Measurements from ENCODE around the gene HOXC5.

The HOXC5 gene

DNA sequence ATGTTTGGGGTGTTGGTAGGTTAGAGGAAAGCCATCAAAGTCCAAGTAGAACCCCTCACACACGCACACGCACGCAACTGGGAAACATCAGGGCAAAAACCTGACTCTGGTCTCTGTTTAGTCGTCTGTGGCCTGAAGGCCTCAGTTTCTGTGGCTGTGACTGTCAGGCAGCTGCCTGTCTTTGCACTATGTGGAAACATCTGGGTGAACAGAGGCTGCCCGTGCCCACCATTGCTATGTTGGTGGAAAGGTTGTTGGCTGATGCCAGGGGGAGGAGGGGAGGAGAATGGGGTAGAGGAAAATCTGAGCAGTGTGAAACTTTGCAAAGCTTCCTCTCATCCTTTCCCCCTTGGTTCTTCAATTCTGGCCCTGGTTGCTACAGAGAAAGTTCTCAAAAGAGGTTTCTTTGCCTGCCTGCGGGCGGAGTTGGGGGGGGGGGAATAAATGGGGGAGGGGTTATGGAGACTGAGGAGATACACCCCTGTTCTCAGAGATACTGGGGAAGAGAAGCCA lies 40.4 kb upstream of the HOXC5 start:
- peaks cover 42% of the 10 kb centered on the region for H3K27me3 ChIP-seq (ENCODE audit: control insufficient read depth, insufficient read depth, low read length)
- no peaks in the 10 kb centered on the region for H3K36me3 ChIP-seq (ENCODE audit: control insufficient read depth, insufficient read depth, low read length)
- no peak overlapping the region for H3K27ac ChIP-seq
- no peak overlapping the region for H3K4me3 ChIP-seq (ENCODE audit: low read depth, low read length)
- no peaks in the 10 kb centered on the region for H3K4me1 ChIP-seq
- TF ChIP-seq, protein P1, sequence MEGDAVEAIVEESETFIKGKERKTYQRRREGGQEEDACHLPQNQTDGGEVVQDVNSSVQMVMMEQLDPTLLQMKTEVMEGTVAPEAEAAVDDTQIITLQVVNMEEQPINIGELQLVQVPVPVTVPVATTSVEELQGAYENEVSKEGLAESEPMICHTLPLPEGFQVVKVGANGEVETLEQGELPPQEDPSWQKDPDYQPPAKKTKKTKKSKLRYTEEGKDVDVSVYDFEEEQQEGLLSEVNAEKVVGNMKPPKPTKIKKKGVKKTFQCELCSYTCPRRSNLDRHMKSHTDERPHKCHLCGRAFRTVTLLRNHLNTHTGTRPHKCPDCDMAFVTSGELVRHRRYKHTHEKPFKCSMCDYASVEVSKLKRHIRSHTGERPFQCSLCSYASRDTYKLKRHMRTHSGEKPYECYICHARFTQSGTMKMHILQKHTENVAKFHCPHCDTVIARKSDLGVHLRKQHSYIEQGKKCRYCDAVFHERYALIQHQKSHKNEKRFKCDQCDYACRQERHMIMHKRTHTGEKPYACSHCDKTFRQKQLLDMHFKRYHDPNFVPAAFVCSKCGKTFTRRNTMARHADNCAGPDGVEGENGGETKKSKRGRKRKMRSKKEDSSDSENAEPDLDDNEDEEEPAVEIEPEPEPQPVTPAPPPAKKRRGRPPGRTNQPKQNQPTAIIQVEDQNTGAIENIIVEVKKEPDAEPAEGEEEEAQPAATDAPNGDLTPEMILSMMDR (IDR thresholded peaks at IDR 0.05) = no peak
- no peak overlapping the region for H3K4me2 ChIP-seq (ENCODE audit: low read length)
- H3K79me2 ChIP-seq = no peaks in the 10 kb centered on the region
- H3K9ac ChIP-seq = no peak overlapping the region
- no peaks in the 10 kb centered on the region for H3K9me3 ChIP-seq (ENCODE audit: control insufficient read depth, low read length)
- H2AFZ ChIP-seq = no peak overlapping the region

DNA sequence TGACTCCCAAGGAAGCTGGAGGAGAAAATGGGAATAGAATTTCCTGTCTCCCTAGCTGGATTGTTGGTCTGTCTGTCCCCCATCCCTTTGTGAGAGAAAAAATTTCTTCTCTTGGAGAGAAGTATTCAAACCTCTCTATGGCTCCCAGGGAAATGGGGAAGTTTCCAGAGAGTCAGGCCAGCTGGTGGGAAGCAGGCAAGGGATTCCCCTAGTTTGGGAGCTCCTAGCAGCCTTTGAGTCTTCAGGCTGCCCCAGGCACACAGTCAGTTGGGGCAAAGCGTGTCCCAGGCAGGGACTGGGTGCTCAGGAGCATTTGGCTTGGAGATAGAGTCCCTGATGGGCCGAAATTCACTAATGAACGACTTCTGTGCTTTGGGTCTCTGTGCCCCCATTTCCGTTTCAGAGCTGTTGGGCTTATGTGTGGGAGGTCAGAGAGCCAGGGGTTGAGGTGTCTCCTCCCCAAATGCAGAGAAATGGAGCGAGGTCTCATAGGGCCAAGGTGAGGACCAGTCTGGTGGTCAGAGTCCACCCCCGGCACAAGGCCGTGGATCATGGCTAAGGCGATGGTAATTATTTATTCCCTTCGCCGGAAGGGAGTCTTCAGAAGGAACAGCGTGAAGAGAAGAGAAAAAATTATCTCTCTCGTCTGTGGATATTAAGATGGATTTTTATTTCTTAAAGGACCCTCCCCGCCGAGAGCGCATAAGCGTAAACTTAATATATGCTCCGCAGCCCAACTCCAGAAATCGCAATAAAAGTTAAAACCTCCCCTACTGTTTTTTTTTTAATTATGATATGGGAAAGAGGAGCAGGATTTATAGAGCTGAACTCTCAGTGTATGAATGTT lies 39.5 kb upstream of the HOXC5 start:
- Histone ChIP-seq H2AFZ (no peak overlapping the region), H3K9ac (no peak overlapping the region), H3K4me2 (ENCODE audit: low read length) (no peak overlapping the region), H3K4me3 (ENCODE audit: low read depth, low read length) (no peak overlapping the region), H3K27me3 (ENCODE audit: control insufficient read depth, insufficient read depth, low read length) (peaks cover 46% of the 10 kb centered on the region), H3K79me2 (no peaks in the 10 kb centered on the region), H3K27ac (no peak overlapping the region), H3K4me1 (no peaks in the 10 kb centered on the region), H3K9me3 (ENCODE audit: control insufficient read depth, low read length) (no peaks in the 10 kb centered on the region), H3K36me3 (ENCODE audit: control insufficient read depth, insufficient read depth, low read length) (no peaks in the 10 kb centered on the region)
- TF ChIP-seq, protein P1 (IDR thresholded peaks at IDR 0.05) = no peak

DNA sequence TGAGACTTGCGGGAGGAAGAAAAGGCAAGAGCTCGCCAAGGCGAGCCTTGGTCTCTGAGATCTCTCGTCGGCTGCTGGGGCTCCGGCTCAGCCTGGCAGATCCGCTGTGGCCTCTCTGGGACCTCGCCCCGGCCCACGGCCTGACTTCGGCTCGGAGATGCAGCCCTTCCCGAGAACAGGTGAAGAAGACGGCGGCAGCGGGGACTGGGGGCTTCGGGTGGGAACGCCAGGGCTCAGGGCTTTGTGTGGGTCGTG lies 38.9 kb upstream of the HOXC5 start:
- Histone ChIP-seq H3K4me3 (ENCODE audit: low read depth, low read length) (no peak overlapping the region), H3K9ac (no peak overlapping the region), H3K4me1 (no peaks in the 10 kb centered on the region), H3K79me2 (no peaks in the 10 kb centered on the region), H3K27me3 (ENCODE audit: control insufficient read depth, insufficient read depth, low read length) (peaks cover 46% of the 10 kb centered on the region), H3K4me2 (ENCODE audit: low read length) (no peak overlapping the region), H3K27ac (no peak overlapping the region), H3K9me3 (ENCODE audit: control insufficient read depth, low read length) (no peaks in the 10 kb centered on the region), H3K36me3 (ENCODE audit: control insufficient read depth, insufficient read depth, low read length) (no peaks in the 10 kb centered on the region), H2AFZ (no peak overlapping the region)
- TF ChIP-seq, protein P1 (IDR thresholded peaks at IDR 0.05) = no peak

DNA sequence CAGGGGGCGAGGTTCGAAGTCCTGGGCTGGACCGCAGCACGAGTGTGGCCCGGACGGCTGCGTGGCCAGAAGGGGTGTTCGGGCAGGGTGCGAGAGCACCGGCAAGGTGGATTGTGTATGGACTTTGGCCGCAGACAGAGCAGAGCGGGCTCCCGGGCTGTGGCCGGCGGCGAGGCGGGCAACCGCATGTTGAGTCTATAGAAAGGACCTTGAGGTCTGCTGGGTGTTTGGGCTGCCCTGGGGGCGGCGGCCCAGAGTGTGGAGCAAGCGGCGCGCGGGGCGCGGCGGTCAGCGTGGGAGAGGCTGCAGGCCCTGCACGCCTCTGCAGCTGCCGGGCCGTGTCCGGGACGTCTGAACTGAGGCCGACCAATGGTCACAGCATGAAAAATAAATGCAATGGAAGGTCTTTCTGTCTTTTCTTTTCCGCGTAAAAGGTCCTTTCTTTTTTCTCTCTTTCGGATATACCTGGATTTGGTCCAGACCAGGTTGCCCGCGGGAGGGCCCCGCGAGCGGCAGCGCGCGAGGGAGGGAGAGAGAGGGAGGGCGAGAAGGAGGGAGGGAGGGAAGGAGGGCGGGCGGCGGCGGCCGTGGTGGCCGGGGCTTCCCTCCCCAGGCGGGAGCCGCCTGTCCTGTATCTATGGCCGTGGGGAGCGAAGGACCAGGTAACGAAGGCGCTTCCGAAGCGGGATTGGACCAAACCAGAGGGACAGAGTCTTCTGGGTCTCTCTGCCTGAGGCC lies 38.4 kb upstream of the HOXC5 start:
- Histone ChIP-seq H3K79me2 (no peaks in the 10 kb centered on the region), H3K27ac (no peak overlapping the region), H3K4me1 (no peaks in the 10 kb centered on the region), H3K4me3 (ENCODE audit: low read depth, low read length) (no peak overlapping the region), H3K9me3 (ENCODE audit: control insufficient read depth, low read length) (no peaks in the 10 kb centered on the region), H3K27me3 (ENCODE audit: control insufficient read depth, insufficient read depth, low read length) (peaks cover 46% of the 10 kb centered on the region), H3K4me2 (ENCODE audit: low read length) (peak overlapping the region; percentile 81), H3K36me3 (ENCODE audit: control insufficient read depth, insufficient read depth, low read length) (no peaks in the 10 kb centered on the region), H2AFZ (no peak overlapping the region), H3K9ac (no peak overlapping the region)
- TF ChIP-seq, protein P1 (IDR thresholded peaks at IDR 0.05) = no peak

Measured in parathyroid adenoma (tissue), 2 donors.